ENCODE measurements around the gene CES2.
A peak's percentile ranks its signal among the peaks of the same experiment; 100 is the strongest.
"Not testable (repeated sequence)": the region's sequence is repeated elsewhere in the genome, so short reads cannot be mapped to it uniquely, and the experiment has no call there.

Gene CES2

DNA sequence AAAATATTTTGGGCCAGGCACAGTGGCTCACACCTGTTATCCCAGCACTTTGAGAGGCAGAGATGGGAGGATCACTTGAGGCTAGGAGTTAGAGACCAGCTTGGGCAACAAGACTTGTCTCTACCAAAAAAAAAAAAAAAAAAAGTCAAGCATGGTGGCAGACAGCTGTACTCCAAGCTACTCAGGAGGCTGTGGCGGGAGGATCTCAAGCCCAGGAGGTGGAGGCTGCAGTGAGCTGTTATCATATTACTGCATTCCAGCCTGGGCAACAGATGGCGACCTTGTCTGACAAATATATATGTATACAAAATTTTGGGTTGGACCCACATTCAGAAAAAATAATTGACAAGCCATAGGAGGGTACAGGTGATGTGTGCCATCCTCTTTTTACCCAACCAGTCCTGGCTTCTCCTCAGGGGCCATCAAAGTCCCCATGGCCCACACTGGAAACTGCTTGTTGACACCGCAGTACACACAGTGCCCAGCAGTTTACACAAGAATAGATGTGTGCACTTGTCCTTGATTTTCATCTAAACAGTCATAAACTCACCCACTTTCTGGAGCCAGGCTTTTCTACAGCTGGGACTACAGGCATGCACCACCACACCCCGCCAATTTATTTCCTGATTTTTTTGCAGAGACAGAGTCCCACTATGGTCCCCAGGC lies 1.7 kb downstream of the CES2 start:
- no peak for DNase-seq (ENCODE audit: low spot score)

DNA sequence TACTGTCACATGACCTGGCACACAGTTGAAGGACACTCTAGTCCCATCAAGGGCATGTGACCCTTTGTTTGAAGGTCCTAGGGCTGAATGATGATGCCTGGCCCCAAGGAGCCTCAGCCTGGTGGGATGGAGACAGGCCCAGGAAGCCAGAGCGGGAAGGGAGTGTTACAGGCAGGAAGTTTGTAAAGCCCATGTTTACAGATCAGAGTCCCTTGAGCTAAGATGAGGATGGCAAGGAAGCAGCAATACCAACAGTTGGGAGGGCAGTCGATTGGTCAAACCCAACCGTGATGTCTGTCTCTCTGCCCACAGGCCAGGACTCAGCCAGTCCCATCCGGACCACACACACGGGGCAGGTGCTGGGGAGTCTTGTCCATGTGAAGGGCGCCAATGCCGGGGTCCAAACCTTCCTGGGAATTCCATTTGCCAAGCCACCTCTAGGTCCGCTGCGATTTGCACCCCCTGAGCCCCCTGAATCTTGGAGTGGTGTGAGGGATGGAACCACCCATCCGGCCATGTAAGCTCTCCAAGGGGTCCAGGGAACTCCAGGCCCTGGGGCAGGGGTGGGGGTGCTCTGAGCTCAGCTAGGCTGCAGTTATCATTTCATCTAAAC lies 2.5 kb downstream of the CES2 start:
- DNase-seq (ENCODE audit: low spot score): no peak

DNA sequence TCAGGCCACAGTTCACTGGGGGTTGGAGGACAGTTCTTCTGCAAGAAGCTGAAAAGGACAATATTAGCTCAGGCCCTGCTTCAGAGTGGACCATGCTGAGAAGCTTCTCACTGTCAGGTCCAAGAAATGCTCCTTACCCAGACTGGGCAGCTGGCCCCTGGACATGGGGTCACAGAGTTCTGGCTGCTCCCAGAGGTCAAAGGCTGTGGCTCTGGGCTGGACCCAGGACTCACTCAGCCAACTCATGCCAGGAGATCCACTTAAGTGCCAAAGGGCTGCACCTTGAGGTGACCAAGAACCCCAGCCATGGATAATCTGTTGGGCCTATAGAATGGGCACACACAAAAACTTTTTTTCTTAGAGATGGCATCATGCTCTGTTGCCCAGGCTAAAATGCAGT lies 4.0 kb downstream of the CES2 start:
- DNase-seq (ENCODE audit: low spot score): no peak

DNA sequence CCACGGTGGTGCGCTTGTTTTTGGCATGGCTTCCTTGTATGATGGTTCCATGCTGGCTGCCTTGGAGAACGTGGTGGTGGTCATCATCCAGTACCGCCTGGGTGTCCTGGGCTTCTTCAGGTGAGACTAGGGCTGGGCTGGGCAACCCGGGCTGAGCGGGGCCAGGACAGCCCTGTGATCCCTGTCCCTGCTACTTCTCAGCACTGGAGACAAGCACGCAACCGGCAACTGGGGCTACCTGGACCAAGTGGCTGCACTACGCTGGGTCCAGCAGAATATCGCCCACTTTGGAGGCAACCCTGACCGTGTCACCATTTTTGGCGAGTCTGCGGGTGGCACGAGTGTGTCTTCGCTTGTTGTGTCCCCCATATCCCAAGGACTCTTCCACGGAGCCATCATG lies 4.9 kb downstream of the CES2 start:
- DNase-seq (ENCODE audit: low spot score): no peak

DNA sequence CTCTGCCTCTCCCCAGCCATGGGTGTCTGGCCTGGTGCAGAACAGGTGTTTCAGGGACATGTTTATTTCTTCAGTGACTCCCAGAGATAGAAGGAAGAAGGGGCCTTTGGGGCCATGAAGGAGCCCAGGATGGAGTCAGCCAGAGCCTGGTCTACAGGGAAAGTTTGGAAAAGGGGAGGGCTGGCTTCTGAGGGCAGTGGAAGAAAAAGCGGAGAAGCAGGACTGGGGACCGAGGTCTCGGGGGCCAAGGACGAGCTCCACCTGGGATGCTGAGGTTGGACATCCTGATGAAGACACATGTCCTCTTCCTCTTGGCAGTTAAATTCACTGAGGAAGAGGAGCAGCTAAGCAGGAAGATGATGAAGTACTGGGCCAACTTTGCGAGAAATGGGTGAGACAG lies 7.7 kb downstream of the CES2 start:
- no peak for DNase-seq (ENCODE audit: low spot score)

GRCh38 chr16:66943426-66944053 lies 8.2 kb downstream of the CES2 start:
- no peak for DNase-seq (ENCODE audit: low spot score)

GRCh38 chr16:66944054-66944441 lies 8.7 kb downstream of the CES2 start:
- no peak for DNase-seq (ENCODE audit: low spot score)

DNA sequence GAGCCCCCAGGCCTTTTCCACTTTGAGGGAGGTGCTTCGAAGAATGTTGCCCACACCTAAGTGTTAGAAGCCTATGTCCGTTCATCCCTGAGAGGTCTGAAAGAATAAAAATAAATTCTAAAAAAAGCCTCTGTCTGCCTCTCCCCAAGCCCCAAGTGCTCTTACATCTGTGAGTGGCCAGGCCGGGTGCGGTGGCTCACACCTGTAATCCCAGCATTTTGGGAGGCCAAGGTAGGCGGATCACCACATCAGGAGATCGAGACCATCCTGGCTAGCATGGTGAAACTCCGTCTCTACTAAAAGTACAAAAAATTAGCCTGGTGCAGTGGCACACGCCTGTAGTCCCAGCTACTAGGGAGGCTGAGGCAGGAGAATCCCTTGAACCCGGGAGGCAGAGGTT lies 9.7 kb downstream of the CES2 start:
- not testable (repeated sequence) for DNase-seq (ENCODE audit: low spot score)

DNA sequence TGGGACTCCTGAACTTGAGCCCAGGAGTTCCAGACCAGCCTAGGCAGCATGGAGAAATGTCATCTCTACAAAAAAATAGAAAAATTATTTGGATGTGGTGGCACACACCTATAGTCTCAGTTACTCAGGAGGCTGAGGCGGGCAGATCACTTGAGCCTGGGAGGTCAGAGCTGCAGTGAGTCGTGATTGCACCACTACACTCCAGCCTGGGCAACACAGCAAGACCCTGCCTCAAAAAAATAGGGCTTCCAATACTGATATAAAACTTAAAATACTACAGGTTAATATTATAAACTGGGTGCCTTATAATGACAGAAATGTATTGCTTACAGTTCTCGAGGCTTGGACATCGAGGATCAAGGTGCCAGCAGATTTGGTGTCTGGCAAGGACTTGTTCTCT lies 10.6 kb downstream of the CES2 start:
- DNase-seq (ENCODE audit: low spot score): no peak

DNA sequence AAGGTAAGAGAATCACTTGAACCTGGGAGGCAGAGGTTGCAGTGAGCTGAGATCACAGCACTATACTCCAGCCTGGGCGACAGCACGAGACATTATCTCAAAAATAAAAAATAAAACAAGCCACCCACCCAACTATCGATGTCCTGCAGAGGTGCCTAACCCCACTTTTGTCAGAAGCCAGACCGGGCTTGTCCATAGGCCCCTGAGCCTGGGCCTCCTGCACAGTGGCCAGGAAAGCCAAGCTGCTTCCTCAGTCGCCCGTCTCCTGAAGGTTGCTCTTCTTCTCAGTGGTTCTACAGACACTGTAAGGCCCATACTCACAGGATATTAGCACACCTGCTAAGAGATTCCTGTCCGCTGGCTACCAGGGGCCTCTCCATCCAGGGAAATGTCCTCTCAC lies 11.2 kb downstream of the CES2 start:
- DNase-seq (ENCODE audit: low spot score): no peak

DNA sequence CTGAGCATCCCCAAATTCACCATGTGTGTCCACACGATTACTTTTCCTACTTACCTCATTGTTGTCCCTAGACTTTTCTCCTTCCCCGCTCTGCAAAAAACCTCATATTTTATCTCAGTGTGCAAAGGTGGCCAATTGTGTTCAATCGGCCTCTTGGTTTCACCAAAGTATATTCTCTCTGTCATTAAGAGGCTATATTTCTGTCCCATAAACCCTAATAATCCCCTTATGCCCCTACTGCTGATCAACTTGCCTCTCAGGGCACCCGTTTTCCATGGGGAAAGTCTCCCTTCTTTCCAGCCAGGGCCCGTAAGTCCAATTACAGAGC lies 11.6 kb downstream of the CES2 start:
- no peak for DNase-seq (ENCODE audit: low spot score)

DNA sequence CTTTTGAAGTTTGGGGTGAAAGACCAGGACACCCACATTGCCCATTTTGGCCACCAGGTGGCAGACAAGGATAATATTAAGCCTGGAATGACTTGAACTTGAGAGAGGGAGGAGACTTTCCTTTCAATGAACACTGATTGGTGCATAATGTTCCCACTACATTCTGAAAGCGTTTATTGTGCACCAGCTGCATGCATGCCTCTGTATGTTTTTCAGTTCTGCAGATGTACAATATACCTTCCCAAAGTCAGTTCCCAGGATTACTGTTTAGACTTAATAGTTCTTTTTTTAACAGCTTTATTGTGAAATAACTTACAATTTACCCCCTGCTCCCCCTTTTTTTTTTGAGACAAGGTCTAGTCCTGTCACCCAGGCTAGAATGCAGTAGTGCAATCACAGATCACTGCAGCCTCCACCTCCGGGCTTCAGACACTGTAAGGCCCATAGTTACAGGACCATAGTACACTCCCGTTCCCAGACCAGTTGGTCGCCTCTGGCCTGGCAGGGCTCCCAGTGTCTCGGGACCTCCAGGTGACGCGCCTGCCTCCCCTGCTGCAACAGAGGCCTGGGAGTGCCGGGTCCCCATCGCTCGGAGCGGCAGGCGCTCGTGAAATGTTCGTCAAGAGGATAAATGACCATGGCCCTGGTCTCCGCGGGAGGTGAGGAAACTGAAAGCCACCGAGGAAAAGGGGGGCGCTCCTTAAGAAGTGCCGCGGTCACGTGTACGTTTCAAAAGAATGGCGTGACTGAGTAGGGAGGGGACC lies 12.2 kb downstream of the CES2 start:
- DNase-seq (ENCODE audit: low spot score): peak; percentile 88

- no peak for DNase-seq (ENCODE audit: low spot score)
Measured at GRCh38 chr16:66948134-66948836, 13.0 kb downstream of the CES2 start.

- DNase-seq (ENCODE audit: low spot score): no peak
Measured at GRCh38 chr16:66948837-66949225, 13.5 kb downstream of the CES2 start.

GRCh38 chr16:66949472-66949871 lies 14.2 kb downstream of the CES2 start:
- DNase-seq (ENCODE audit: low spot score): no peak

DNA sequence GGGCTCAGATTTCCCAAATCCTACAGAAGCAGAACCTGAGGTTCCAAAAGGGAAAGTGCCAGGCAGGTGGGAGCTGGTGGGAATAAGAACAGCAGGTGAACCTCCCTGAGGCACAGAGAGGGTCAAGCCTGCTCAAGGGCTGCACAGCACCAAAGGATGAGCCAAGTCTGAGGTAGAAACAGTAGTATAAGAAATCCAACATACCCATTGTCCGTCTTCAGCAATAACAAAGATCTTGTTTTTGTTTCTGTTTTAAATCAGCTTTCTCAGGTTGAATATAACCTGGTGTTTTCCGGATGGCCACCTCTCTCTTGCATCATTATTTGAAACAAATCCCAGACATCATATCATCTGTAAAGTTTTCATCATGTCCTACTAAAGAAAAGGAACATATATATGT lies 15.1 kb downstream of the CES2 start:
- DNase-seq (ENCODE audit: low spot score): no peak

DNA sequence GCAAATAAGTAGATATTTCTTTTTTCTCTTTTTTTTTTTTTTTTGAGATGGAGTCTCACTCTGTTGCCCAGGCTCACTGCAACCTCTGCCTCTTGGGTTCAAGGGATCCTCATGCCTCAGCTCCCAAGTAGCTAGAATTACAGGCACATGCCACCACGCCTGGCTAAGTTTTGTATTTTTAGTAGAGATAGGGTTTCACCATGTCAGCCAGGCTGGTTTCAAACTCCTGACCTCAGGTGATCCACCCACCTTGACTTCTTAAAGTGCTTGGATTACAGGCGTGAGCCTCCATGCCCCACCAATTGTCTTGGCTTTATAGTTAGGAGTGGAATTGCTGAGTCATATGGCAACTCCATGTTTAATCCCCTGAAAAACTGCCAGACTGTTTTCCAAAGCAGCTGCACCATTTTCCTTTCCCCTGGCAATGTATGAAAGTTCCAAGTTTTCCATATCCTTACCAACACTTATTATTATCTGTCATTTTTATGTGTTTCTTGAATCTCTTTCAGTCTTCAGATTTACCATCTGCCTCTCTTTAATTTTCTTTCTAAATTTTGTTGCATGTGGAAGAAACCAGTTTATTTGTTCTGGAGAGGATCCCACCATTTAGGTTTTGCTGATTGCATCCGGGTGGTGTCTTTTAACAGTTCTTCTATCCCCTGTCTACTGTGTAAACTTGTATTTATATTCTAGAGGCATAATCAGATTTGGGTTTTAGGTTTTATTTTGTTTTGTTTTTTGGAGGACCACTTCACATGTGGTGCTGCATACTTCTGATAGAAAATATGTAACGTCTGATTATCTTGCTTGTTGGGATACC lies 15.9 kb downstream of the CES2 start:
- DNase-seq (ENCODE audit: low spot score): no peak

GRCh38 chr16:66952430-66953110 lies 17.3 kb downstream of the CES2 start:
- DNase-seq (ENCODE audit: low spot score): no peak

DNA sequence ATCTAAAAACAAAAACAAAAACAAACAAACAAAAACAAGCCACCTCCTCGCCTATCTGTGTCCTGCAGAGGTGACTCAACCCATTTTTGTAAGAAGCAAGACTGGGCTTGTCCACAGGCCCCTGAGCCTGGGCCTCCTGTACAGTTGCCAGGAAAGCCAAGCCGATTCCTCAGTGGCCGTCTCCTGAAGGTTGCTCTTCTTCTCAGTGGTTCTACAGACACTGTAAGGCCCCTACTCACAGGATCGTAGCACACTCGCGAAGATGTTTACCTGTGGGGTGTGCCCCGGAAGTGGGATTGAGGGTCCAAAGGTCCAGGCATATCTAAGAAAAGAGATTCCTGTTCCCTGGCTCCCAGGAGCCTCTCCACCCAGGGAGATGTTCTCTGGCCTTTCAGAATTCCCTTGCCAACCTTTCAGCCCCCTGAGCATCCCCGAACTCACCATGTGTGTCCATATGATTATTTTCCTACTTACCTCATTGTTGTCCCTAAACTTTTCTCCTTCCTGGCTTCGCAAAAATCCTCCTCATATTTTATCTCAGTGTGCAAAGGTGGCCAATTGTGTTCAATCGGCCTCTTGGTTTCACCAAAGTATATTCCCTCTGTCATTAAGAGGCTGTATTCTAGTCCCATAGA lies 18.3 kb downstream of the CES2 start:
- DNase-seq (ENCODE audit: low spot score): no peak

- peak; percentile 82 for DNase-seq (ENCODE audit: low spot score)
Measured at GRCh38 chr16:66954097-66954659, 18.9 kb downstream of the CES2 start.
